Stimulated activated CD4-positive, alpha-beta T cell treated with anti-CD3 and anti-CD28 coated beads, Interleukin-1b, Interleukin-23, amount 100 ng/mL, for 48 hours (primary cell): ENCODE results near the gene MAGEB6B.
"Not testable (repeated sequence)": the region's sequence is repeated elsewhere in the genome, so short reads cannot be mapped to it uniquely, and the experiment has no call there.

Source experiments
- DNase-seq: peaks from one replicate; pipeline ENCODE4 v3.0.0-alpha.2; 2020

Gene MAGEB6B

GRCh38 chrX:26160301-26160700 lies at the start of gene MAGEB6B:
Gene MAGEB6B, plus strand, starts transcription at chrX:26160601. Its CDS starts 0 bp downstream, at chrX:26160601.
- no peak for DNase-seq

- DNase-seq: no peak
Measured at GRCh38 chrX:26138274-26138673, 22.1 kb upstream of the MAGEB6B start, which contains the start of gene MAGEB18. Gene MAGEB18, plus strand, starts transcription at chrX:26138343. Its CDS starts 643 bp downstream, at chrX:26138986.

- DNase-seq: no peak
Measured at GRCh38 chrX:26146024-26146423, 14.4 kb upstream of the MAGEB6B start.

GRCh38 chrX:26192204-26192603 lies 31.8 kb downstream of the MAGEB6B start, which contains the start of gene MAGEB6:
Gene MAGEB6, plus strand, starts transcription at chrX:26192440. Its CDS starts 1,407 bp downstream, at chrX:26193847.
- no peak for DNase-seq

GRCh38 chrX:26203561-26203960 lies 43.2 kb downstream of the MAGEB6B start:
- DNase-seq: no peak

- not testable (repeated sequence) for DNase-seq
Measured at GRCh38 chrX:26204717-26205116, 44.3 kb downstream of the MAGEB6B start.

- DNase-seq: no peak
Measured at GRCh38 chrX:26208012-26208411, 47.6 kb downstream of the MAGEB6B start.
